ENCODE results near the gene CDC27.
"Not testable (repeated sequence)": the region's sequence is repeated elsewhere in the genome, so short reads cannot be mapped to it uniquely, and the experiment has no call there.

Gene CDC27

DNA sequence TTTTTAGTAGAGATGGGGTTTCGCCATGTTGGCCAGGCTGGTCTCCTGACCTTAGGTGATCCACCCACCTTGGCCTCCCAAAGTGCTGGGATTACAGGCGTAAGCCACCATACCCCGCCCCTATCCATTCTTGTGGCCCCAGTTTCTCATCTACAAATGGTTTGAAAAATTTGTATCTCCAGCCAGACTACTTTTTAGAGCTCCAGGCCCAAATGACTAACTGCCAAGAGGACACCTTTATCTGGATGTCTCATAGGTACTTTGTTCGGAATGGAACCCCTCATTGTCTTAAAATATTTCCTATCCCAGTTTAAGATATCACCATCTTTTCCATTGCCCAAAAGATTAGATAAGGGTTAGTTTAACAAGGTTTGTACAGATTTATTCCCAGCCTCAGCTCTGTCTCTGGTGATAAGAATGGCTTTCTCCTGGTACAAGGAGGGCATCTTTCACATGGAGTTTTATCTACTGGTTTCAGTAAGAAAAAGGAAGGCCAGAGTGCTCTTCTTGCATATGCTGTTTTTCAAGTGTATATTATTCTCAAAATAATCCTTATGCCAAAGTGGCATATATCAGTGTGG is 4.9 kb upstream of the CDC27 start:
- DNase-seq (ENCODE audit: low read depth, low spot score): no peak

DNA sequence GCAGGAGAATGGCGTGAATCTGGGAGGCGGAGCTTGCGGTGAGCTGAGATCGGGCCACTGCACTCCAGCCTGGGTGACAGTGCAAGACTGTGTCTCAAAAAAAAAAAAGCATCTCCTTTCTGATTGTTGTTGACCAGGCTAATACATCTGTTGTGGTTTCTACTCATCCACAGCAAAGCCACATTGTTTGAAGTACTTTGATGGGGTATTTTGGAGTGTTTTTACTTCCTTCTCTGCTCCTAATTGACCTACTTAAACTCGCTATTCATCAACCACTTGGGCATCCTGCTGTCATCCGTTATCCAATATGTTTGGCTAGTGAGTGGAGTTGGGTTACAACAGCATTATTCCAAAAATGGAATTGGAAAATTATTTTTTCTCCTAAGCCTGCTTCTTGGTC is 3.5 kb upstream of the CDC27 start:
- DNase-seq (ENCODE audit: low read depth, low spot score): no peak

DNA sequence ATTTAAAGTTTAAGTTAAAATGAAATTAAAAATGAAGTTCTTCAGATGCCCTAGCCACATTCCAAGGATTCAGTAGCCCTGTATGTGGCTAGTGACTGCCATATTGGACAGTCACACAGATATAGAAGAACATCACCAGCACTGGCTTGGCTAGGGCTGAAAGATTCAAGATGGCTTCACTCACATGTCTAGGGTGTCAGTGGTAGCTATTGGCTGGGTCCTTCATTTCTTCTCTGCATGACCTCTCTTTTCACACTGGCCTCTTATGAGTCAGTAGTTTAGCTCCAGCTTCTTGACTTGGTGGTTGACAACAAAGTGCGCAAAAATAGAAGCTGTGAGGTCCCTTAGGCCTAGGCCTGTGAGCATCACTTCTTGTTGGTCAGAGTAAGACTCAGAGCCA is 1.7 kb upstream of the CDC27 start:
- no peak for DNase-seq (ENCODE audit: low read depth, low spot score)

DNA sequence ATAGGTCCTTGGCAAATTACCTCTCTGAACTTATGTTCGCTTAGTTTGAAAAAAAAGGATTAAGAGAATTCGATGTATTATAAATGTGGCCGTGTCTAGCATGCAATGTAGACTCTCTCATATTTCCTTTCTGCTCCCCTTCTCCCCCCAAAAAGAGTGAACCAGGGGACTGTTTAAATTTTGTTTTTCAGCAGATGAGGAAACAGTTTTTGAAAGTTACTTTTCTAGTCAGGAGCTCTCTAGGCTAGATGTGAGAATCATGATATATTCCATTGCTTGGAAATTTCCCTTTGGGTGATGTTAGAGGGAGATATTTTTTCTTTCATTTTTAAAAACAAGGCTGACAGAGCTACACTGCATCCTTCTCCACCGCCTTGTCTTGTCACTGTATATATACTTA is 1.1 kb upstream of the CDC27 start:
- DNase-seq (ENCODE audit: low read depth, low spot score): no peak

DNA sequence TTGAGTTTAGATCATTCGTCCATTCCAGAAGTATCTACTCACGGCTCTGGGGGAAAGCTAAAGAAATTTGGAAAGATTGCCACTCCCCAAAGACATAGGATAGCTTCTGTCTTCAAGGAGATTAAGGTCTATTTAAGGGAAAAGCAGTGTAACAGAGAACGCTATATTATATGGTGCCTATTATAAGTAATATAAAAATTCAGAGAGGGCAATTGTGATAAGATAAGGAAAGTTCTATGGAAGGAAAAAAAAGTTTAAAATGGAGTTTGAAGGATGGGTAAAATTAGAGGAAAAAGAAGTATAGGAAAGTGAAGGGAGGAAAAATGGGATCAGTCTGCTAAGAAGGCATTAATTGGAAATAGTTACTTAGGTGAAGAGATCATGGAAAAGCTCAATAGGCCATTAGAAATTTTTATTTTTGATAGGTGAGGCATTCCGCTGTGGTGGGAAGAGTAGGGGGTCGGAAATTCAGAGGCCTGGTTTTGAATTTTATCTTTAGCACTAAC is 690 bp upstream of the CDC27 start:
- no peak for DNase-seq (ENCODE audit: low read depth, low spot score)

DNA sequence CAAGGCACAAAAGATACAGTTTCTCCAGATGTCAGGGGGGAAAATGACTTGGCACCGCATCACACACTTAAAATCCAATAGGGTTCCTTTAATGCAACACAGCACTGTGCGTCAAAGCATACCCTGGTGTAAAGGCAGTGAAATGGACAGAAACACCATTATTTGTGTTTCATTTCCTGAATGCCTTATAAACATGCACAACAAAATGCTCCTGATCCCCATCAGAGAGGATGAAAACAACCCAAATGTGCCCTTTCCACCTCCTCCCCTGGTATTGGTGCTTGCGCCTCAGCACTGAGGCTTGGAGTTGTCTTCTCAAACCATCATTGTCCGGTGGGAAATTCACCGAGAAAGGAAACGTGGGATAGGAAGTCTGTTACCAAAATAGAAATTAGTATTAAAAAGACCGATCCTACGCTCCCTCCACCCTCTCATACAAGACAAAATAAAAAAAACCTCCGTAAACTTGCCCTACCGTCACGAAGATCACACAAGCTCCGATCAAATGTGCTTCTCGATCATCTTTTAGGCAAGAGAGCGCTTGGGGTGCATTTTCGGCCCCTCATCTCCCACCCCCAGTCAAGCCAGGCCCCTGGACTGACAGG is 722 bp downstream of the CDC27 start:
- DNase-seq (ENCODE audit: low read depth, low spot score): no peak

DNA sequence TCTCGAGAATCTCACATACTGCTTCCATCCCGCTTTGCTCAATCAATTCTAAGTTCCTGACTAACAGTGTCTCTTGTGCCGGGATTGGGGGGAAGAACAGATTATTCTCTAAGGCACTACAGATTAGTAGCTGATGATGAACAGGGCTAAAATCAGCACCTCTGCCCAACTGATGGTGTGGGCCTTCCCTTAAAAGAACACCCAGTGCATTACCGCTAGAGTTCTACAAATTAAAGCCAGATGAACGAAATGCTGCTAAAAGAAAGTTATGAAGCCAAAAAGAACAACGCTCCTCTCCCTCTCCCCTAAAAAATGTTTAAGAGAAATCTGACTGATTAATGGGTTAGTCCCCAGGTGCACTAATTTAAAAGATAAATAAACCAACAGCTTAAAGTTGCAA is 4.4 kb downstream of the CDC27 start:
- DNase-seq (ENCODE audit: low read depth, low spot score): no peak

DNA sequence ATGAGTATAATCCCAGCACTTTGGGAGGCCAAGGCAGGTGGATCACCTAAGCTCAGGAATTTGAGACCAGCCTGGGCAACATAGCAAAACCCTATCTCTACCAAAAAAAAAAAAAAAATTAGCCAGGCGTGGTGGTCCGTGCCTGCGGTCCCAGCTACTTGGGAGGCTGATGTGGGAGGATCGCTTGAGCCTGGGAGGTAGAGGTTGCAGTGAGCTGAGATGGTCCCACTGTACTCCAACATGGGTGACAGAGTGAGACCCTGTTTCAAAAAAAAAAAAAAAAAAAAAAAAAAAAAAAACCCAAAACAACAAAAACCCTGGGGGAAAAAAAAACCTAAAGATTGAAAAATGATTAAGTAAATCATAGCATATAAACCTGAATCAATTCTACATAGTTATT is 8.1 kb downstream of the CDC27 start:
- DNase-seq (ENCODE audit: low read depth, low spot score): not testable (repeated sequence)

DNA sequence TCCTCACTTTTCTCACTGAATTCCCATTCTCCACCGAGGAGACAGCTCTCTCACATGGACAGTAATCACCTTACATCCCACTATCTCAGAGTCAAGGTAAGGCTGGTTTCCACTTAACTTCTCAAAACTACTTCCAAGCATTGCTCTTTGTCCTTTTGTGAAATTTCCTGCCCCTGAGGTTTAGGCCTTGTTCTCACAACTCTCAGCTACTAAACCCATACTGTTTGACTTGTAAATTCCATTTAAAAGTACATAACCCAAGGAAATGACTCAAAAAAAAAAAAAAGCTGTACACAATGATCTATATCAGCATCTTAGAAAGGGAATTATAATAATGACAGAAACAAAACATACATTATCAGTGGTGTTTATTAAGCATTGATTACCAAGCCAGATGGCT is 8.8 kb downstream of the CDC27 start:
- no peak for DNase-seq (ENCODE audit: low read depth, low spot score)

DNA sequence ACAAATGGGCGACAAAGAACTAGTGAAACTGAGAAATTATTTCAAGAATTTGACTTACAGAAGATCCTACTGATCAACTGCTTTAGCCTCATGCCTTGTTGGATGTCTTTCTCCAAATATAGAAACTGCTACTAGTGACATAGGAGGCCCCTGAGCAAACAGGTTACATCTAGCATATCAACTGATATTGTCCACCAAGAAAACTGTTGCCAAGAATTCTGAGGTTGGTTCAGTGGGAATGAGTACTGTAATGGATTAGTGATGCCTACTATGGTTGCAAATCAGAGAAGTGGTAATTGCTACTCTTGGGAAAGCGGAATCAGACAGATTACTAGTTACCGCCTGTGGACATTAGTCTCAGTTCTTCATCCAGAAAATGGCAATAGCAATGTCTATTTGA is 10.0 kb downstream of the CDC27 start:
- DNase-seq (ENCODE audit: low read depth, low spot score): no peak

DNA sequence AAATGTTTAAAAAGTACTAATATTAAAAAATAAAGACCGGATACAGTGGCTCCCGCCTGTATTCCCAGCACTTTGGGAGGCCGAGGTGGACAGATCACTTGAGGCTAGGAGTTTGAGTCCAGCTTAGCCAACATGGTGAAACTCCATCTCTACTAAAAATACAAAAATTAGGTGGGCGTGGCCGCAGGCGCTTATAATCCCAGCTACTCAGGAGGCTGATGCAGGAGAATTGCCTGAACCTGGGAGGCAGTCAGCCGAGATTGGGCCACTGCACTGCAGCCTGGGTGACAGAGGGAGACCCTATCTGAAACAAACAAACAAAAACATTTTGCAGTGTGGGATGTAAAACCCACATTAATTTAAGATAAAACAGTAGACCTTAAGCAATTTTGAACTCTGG is 11.8 kb downstream of the CDC27 start:
- no peak for DNase-seq (ENCODE audit: low read depth, low spot score)

DNA sequence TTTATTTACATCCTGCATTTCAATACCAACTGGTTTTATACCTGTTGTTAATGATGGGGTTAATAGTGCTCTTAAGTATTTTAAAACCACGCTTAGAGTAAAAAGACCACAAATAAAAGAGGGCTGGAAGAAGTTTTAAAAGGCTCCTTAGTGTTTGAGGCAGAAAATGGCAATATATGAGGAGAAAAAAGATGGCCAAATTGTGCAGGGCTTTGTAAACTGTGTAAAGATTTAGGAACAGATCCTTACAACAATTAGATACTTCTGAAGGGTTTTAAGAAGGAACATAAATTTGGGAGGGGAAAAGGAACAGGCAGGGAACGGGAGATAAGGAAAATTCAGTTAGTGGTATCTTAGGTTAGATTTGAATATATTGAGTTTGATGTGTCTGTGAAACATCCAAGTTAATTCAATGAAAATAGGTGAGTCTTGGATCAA is 12.7 kb downstream of the CDC27 start:
- no peak for DNase-seq (ENCODE audit: low read depth, low spot score)

DNA sequence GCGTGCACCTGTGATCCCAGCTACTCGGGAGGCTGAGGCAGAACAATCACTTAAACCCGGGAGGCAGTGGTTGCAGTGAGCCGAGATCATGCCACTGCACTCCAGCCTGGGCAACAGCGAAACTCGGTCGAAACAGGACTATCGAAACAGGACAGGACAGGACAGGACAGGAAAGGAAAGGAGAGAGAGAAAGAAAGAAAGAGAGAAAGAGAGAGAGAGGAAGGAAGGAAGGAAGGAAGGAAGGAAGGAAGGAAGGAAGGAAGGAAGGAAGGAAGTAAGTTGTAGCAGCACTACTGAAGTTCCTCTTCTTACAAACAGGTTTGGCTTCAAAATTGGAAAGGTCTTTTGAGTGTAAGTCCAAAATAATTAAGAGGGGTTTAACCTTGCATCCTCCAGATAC is 14.3 kb downstream of the CDC27 start:
- DNase-seq (ENCODE audit: low read depth, low spot score): not testable (repeated sequence)

DNA sequence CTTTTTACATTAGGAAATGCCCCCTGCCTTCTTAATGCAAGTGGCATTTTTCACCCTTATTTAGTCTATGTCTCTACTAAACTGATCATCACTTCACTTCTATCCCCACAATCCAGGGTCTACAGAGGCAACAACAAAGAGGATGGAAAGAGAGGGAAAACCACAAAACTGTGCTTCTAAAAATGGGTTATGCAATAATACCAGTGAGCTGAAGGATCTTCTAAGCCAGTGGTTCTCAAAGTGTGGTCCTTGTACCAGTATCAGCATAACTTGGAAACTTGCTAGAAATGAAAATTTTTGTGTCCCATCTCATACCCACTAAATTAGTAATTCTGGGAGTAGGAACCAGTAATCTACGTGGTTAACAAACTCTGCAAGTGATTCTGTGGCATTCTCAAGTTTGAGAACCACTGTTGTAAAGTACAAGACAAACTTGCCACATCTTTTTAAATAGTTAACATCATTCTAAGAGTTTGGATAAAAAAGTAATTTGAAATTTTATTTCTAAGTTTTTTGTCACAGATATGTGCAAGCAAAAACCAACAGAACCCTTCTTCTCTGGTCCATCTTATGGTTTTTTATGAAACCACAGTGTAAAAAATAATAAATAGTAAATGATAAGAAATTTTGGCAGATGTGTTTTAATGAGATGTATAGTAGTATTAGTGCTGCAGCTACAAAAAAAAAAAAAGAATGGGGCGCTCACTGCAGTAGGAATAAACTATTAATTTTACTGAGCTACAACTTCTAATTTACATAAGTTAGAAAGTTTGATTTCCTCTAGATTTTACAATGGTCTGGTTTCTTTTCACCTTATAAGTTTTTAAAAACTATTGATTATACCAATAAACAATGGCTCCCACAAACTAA is 16.2 kb downstream of the CDC27 start:
- DNase-seq (ENCODE audit: low read depth, low spot score): no peak

DNA sequence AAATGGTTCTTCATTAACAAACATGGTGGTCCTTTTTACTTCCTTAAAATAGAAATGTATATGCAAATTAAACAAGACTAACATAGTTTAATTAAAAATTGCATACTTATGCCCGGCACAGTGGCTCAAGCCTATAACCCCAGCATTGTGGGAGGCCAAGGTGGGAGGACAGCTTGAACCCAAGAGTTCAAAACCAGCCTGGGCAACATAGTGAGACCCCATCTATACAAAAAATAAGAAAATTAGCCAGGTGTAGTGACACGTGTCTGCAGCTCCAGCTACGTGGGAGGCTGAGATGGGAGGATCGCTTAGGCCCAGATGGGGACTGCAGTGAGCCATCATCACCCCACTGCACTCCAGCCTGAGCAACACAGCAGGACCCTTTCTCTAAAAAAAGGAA is 18.4 kb downstream of the CDC27 start:
- DNase-seq (ENCODE audit: low read depth, low spot score): no peak

DNA sequence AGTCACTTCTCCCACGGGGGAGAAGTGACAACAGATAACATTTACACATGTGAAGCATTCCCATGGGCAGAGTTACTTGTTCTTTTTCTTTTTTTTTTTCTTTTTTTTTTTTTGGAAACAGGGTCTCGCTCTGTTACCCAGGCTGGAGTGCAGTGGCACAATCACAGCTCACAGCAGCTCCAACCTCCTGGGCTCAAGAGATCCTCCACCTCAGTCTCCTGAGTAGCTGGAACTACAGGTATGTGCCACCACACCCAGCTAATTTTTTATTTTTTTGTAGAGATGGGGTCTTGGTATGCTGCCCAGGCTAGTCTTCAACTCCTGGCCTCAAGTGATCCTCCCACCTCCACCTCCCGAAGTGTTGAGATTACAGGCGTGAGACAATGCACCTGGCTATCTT is 20.2 kb downstream of the CDC27 start:
- DNase-seq (ENCODE audit: low read depth, low spot score): not testable (repeated sequence)

DNA sequence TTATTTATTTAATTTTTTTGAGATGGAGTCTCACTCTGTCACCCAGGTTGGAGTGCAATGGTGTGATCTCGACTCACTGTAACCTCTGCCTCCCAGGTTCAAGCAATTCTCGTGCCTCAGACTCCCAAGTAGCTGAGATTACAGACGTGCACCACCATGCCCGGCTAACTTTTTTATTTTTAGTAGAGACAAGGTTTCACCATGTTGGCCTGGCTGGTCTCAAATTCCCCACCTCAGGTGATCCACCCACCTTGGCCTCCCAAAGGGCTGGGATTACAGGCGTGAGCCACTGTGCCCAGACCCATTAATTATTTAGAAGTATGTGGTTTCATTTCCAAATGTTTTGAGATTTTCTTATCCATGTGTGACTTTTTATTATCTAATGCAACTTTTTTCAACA is 22.2 kb downstream of the CDC27 start:
- DNase-seq (ENCODE audit: low read depth, low spot score): not testable (repeated sequence)

DNA sequence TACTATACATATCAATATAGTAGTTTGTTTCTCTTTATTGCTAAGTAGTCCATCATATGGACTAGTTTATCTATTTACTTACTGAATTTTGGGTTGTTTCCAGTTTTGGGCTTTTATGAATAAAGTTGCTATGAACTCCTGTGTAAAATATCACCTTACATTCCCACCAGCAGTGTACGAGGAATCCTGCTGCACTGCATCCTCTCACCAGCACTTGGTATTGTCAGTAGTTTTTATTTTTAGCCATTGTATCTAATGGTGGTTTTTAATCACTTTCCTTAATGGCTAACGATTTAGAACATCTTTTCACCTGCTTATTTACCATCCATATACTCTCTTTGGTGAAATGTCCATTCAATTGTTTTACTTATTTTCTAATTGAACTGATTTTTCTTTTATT is 24.0 kb downstream of the CDC27 start:
- DNase-seq (ENCODE audit: low read depth, low spot score): no peak

DNA sequence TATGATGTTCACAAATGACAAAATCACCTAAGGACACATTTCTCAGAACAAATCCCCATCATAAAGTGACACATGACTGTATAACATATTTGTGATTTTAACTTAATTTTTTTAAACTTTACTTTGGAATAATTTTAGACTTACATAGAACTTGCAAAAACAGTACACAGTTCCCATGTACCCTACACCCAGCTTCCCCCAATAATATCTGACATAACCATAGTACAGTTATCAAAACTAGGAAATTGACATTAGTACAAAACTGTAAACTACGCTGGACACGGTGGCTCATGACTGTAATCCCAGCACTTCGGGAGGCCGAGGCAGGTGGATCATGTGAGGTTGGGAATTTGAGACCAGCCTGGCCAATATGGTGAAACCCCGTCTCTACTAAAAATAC is 24.8 kb downstream of the CDC27 start:
- DNase-seq (ENCODE audit: low read depth, low spot score): no peak

DNA sequence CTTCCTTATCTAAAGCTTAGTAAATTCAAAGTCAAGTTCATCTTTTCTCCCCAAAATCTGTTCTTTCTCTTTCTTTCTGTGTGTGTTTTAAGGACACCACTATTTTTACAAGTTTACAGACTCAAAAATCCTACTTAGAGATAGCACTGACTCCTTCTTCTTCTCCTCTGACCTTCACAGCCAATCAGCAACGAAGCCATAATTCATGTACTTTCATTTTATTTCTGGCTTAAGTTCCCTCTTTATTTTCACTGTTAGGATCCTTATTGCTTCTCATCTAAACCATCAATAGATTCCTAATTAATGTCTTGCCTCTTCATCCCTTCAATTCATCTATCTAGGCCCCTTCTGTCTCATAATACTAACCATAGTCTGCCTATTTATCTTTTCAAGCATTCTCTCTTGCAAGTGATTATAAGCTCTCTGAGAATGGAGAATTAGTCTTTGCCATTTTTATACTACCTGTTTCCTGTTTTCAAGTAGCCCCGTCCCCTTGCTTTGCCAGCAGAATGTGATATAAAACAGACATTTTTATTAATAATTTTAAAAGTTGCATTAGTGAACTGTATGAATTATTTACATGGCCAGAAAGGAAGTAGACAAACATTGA is 27.0 kb downstream of the CDC27 start:
- no peak for DNase-seq (ENCODE audit: low read depth, low spot score)

DNA sequence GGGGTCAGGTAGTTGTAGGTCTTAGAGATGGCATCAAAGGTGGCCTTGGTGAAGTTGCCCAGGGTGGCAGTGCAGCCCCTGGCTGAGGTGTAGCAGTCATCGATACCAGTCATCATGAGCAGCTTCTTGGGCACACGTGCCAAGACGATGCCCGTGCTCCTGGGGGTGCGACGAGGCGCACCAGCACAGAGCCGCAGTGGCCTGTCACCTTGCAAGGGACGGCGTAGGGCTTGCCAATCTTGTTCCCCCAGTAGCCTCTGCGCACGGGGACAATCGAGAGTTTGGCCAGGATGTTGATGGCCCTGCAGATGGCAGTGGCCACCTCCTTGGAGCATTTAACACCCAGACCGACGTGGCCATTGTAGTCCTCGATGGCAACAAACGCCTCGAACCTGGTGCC is 29.8 kb downstream of the CDC27 start:
- DNase-seq (ENCODE audit: low read depth, low spot score): no peak

DNA sequence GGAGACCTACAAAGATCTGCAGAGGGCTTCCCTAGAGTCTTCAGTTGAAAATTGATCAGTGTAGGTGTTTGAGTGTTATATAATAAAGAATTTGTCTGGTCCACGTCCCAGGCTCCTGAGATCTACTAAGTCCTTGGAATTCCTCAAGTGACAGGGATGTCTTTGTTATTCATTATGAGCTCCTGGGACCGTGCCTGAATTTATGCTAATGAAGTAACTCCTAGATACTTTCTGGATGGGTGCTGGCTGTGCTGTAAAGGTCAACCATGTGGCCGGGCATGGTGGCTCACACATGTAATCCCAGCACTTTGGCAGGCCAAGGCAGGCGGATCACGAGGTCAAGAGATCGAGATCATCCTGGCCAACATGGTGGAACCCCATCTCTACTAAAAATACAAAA is 43.7 kb downstream of the CDC27 start:
- DNase-seq (ENCODE audit: low read depth, low spot score): no peak

All from smooth muscle cell of the brain vasculature (primary cell).